A673 (cell line): Measurements from ENCODE around the gene RIC8B.

ENCODE experiments used
- CTCF ChIP-seq: fragments of 300-800, 200-600 bp; sonication (generic); conservative IDR thresholded peaks from 2 replicates; pipeline ENCODE4 v1.5.1; 2017; ENCODE audit warnings: low read depth, mild to moderate bottlenecking, antibody characterized with exemption, low read length, moderate library complexity, mixed read lengths
- EZH2 ChIP-seq: fragments of 200-600 bp; sonication (generic); IDR thresholded peaks from 2 replicates; pipeline ENCODE4 v1.6.1; 2017; ENCODE audit warnings: borderline replicate concordance, low read depth, mild to moderate bottlenecking, mixed read lengths, antibody characterized with exemption, low read length; ENCODE audit not compliant: poor library complexity, severe bottlenecking

- no peak for TF ChIP-seq EZH2
- no peak for TF ChIP-seq CTCF
Measured at GRCh38 chr12:106851306-106851705, 76.8 kb downstream of the RIC8B start.
